ENCODE results near the gene ENTHD1.
"Not testable (repeated sequence)": the region's sequence is repeated elsewhere in the genome, so short reads cannot be mapped to it uniquely, and the experiment has no call there.

Gene ENTHD1

GRCh38 chr22:39898997-39899396, 5.4 kb upstream of the ENTHD1 start:
- no peak overlapping the region for H3K4me3 ChIP-seq (ENCODE audit: low read depth, low read length)
- DNase-seq (ENCODE audit: low read depth), result peak; percentile 93
- TF ChIP-seq, protein P1, sequence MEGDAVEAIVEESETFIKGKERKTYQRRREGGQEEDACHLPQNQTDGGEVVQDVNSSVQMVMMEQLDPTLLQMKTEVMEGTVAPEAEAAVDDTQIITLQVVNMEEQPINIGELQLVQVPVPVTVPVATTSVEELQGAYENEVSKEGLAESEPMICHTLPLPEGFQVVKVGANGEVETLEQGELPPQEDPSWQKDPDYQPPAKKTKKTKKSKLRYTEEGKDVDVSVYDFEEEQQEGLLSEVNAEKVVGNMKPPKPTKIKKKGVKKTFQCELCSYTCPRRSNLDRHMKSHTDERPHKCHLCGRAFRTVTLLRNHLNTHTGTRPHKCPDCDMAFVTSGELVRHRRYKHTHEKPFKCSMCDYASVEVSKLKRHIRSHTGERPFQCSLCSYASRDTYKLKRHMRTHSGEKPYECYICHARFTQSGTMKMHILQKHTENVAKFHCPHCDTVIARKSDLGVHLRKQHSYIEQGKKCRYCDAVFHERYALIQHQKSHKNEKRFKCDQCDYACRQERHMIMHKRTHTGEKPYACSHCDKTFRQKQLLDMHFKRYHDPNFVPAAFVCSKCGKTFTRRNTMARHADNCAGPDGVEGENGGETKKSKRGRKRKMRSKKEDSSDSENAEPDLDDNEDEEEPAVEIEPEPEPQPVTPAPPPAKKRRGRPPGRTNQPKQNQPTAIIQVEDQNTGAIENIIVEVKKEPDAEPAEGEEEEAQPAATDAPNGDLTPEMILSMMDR (IDR thresholded peaks at IDR 0.05; ENCODE audit: low read depth, low read length), result no peak
- 0 out of 2 replicates have a peak, but pooled peaks have one; percentile 15 for TF ChIP-seq MAX (IDR thresholded peaks at IDR 0.05; ENCODE audit: low read depth, low read length)

DNA sequence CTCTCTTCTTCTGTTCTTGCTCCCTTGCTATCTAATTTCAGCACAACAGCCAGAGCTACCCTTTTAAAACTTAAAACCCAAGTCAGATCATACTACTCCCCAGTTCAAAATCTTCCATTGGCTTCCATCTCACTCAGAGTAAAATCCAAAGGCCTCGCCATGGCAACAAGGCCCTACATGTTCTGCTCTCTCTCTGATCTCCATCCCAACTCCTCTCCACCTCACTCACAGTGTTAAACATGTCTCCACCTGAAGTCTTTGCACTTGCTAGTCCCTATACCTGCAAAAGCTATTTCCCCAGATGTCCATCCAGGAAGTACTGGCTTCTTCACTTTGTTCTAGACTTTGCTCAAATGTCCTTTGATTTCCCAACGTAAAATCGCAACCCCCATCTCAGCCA, 4.3 kb upstream of the ENTHD1 start:
- H3K4me3 ChIP-seq (ENCODE audit: low read depth, low read length), result no peak overlapping the region
- no peak for DNase-seq (ENCODE audit: low read depth)
- TF ChIP-seq MYC (IDR thresholded peaks at IDR 0.05; ENCODE audit: low read depth, low read length) (no peak), POLR2A (IDR thresholded peaks at IDR 0.05; ENCODE audit: extremely low read depth, insufficient read length) (no peak), MAX (IDR thresholded peaks at IDR 0.05; ENCODE audit: low read depth, low read length) (no peak)
- TF ChIP-seq, protein P1 (IDR thresholded peaks at IDR 0.05; ENCODE audit: low read depth, low read length), result no peak

DNA sequence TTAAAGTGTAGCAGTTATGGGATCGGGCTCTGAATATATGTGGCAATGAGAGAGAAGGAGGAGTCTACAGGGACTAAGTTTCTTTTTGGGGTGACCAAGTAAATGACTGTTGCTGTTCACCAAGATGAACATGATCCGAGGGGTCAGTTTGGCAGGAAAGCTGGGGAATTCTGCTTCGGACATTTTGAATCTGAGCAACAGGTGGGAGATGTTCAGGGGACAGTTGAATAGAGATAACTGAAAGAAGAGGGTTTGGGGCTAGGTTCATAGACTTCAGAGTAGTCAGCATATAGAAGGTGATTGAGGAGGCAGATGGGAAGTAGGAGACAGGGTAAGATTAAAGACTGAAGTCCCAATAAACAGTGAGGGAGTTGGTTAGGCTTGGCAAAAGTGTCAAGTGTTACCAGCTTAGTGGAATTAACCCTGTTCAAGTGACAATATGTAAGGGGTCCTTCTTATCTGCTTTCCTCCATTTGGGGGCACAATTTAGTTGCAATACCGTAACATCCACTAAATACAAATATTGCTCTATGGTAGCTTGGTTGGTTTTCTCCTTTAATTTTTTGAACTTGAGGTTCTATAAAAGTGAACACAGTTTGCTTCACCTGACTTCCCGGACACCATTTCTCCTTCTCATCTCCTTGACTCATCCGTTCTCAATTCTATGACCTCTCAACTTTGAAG, 2.9 kb upstream of the ENTHD1 start:
- no peak for DNase-seq (ENCODE audit: low read depth)
- TF ChIP-seq MAX (IDR thresholded peaks at IDR 0.05; ENCODE audit: low read depth, low read length), result no peak
- no peak for TF ChIP-seq MYC (IDR thresholded peaks at IDR 0.05; ENCODE audit: low read depth, low read length)
- TF ChIP-seq POLR2A (IDR thresholded peaks at IDR 0.05; ENCODE audit: extremely low read depth, insufficient read length), result no peak
- TF ChIP-seq, protein P1 (IDR thresholded peaks at IDR 0.05; ENCODE audit: low read depth, low read length), result no peak
- H3K4me3 ChIP-seq (ENCODE audit: low read depth, low read length), result no peak overlapping the region

- DNase-seq (ENCODE audit: low read depth), result no peak
- no peak for TF ChIP-seq MYC (IDR thresholded peaks at IDR 0.05; ENCODE audit: low read depth, low read length)
- no peak overlapping the region for H3K4me3 ChIP-seq (ENCODE audit: low read depth, low read length)
Measured at GRCh38 chr22:39895682-39896081, 2.1 kb upstream of the ENTHD1 start.

DNA sequence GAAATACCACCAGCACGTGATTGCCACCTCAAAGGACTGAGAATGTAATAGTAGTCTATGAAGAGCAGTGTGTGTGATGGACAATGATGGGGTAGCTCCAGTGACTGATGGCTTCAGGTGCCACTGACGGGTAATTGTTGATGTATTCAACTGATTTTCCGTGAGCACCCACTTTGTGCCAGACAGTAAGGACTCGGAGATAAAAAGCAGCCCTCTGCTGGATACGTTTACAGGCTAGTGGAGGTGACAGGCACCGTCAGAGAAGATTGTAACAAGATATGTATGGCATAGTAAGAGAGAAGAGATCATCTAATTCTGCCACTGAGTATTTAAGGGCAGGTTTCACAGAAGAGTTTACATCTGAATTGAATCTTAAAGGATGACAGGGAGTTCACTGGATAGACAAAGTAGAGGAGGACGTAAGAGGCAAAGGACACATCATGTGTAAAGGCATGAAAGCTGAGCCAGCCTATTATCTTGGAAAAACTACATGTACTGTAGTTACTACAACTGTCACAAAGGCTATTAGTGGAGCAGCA, 1.1 kb upstream of the ENTHD1 start:
- TF ChIP-seq MAX (IDR thresholded peaks at IDR 0.05; ENCODE audit: low read depth, low read length), result no peak
- TF ChIP-seq MYC (IDR thresholded peaks at IDR 0.05; ENCODE audit: low read depth, low read length), result no peak
- no peak for TF ChIP-seq POLR2A (IDR thresholded peaks at IDR 0.05; ENCODE audit: extremely low read depth, insufficient read length)
- TF ChIP-seq, protein P1 (IDR thresholded peaks at IDR 0.05; ENCODE audit: low read depth, low read length), result no peak
- no peak for DNase-seq (ENCODE audit: low read depth)
- H3K4me3 ChIP-seq (ENCODE audit: low read depth, low read length), result no peak overlapping the region

- H3K4me3 ChIP-seq (ENCODE audit: low read depth, low read length); DNase-seq (ENCODE audit: low read depth): not testable (repeated sequence)
Measured at GRCh38 chr22:39889924-39890323, 3.6 kb downstream of the ENTHD1 start.

DNA sequence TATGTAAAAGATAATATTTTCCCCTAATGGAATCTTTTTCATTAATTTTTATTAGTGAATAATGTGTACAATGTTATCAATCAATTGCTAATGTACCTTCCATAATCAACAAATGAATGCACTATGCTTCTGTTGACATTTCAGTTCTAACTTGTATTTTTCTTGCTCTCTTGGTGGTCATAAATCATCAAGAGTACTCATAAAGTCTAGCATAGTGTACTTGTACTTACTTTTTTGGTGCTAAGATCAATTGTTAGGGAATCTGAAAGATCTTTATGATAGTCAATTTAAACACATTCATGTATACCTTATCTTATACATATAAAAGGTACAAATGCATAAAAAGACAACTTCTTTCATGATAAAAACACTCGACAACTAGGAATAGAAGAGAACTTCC, 10.5 kb downstream of the ENTHD1 start:
- DNase-seq (ENCODE audit: low read depth), result no peak
- TF ChIP-seq, protein P1 (IDR thresholded peaks at IDR 0.05; ENCODE audit: low read depth, low read length), result no peak
- TF ChIP-seq MYC (IDR thresholded peaks at IDR 0.05; ENCODE audit: low read depth, low read length) (no peak), POLR2A (IDR thresholded peaks at IDR 0.05; ENCODE audit: extremely low read depth, insufficient read length) (no peak), MAX (IDR thresholded peaks at IDR 0.05; ENCODE audit: low read depth, low read length) (no peak)
- no peak overlapping the region for H3K4me3 ChIP-seq (ENCODE audit: low read depth, low read length)

Data from NB4 (cell line).